ENCODE results near the gene ZNF670. TPM values are rescaled to one million over a fixed set of nuclear protein-coding genes. Genes with fewer than 3 reads are reported as not detected.

ZNF670 gene
- polyA plus RNA-seq, 2 donors: 0.49 to 1.4 TPM

Other genes with a start within 250 kb of the ZNF670 start
- gene AHCTF1, start 146.9 kb downstream of the ZNF670 start, polyA plus RNA-seq: 1 to 10 TPM; 5.5 to 7.3 TPM
- under 1 TPM; 0.81 to 0.84 TPM for gene ZNF695, start 70.8 kb downstream of the ZNF670 start, polyA plus RNA-seq
- gene ZNF669, start 25.5 kb upstream of the ZNF670 start, polyA plus RNA-seq: 1 to 10 TPM; 1.7 to 2.0 TPM
- 1 to 10 TPM in 1 of 2 donors, under 1 TPM in 1; 0.53 to 1.2 TPM for gene ZNF124, start 93.2 kb upstream of the ZNF670 start, polyA plus RNA-seq
- not detected for gene VN1R5, start 177.3 kb upstream of the ZNF670 start, polyA plus RNA-seq